ENCODE results near the gene HOXD3. TPM values are rescaled to one million over a fixed set of nuclear protein-coding genes. Genes with fewer than 3 reads are reported as not detected.

Gene HOXD3
- total and polyA plus RNA-seq, 2 of the 8 experiments (the other 6 are each of a cell fraction or from before 2014, with no cell fraction given), result not detected

- Histone ChIP-seq H3K4me1 (replicated peaks in 1 of 4; ENCODE audit: control insufficient read depth in 3 of 4, insufficient read depth in 4 of 4, low read length in 3 of 4) (peaks cover 3 to 28% (median 16%) of the 10 kb centered on the region in 4 experiments), H3K56ac (replicated peaks; ENCODE audit: insufficient read length, low read depth, low read length) (no peak overlapping the region), H3K79me2 (ENCODE audit: control insufficient read depth in 1 of 2, insufficient read depth in 2 of 2, low read length in 2 of 2) (no peaks in the 10 kb centered on the region), H2AFZ (ENCODE audit: low read length) (no peak overlapping the region), H3K14ac (ENCODE audit: insufficient read length) (no peak overlapping the region), H4K20me1 (replicated peaks in 1 of 2; ENCODE audit: control insufficient read depth in 1 of 2, insufficient read depth in 2 of 2, low read length in 2 of 2) (peaks cover 3 to 37% of the 10 kb centered on the region in 2 experiments), H3K9ac (replicated peaks in 1 of 4; ENCODE audit: extremely low read depth in 1 of 4, low read depth in 3 of 4, low read length in 3 of 4) (no peak overlapping the region), H3K18ac (ENCODE audit: extremely low read depth, low read length) (no peak overlapping the region), H2BK120ac (replicated peaks; ENCODE audit: low read depth, low read length) (no peak overlapping the region), H3K9me3 (ENCODE audit: insufficient read depth in 2 of 2, low read depth in 1 of 2, low read length in 1 of 2) (no peaks in the 10 kb centered on the region), H2BK20ac (ENCODE audit: low read length) (no peak overlapping the region), H4K8ac (ENCODE audit: extremely low read depth, insufficient read depth, low read length) (no peak overlapping the region), H3K36me3 (ENCODE audit: control insufficient read depth in 2 of 4, insufficient read depth in 4 of 4, low read length in 3 of 4) (no peaks in the 10 kb centered on the region; a peak in 1 of 8 replicates), H2BK5ac (ENCODE audit: low read depth, low read length) (no peak overlapping the region), H3K79me1 (ENCODE audit: low read depth, low read length) (no peaks in the 10 kb centered on the region), H2BK15ac (ENCODE audit: low read length) (no peak overlapping the region), H3K23ac (ENCODE audit: insufficient read length) (no peak overlapping the region), H2BK12ac (ENCODE audit: low read depth, low read length) (no peak overlapping the region), H3K23me2 (ENCODE audit: low read depth, low read length) (peaks cover 7% of the 10 kb centered on the region; the same call in 1 of the 2 replicates), H3K27me3 (replicated peaks in 1 of 4; ENCODE audit: control insufficient read depth in 3 of 4, extremely low read depth in 1 of 4, insufficient read depth in 3 of 4, low read length in 3 of 4) (peaks cover 94 to 100% (median 99%) of the 10 kb centered on the region in 4 experiments), H4K91ac (replicated peaks; ENCODE audit: insufficient read length, low read length) (no peak overlapping the region), H3K27ac (ENCODE audit: low read depth, low read length) (no peak overlapping the region), H2AK5ac (ENCODE audit: low read depth, low read length) (no peak overlapping the region), H3K4me2 (ENCODE audit: insufficient read depth in 1 of 2, low read depth in 2 of 2, low read length in 2 of 2) (peak overlapping the region in 1 of 2 experiments; percentile 76; a peak in 1 of 4 replicates), H4K5ac (ENCODE audit: insufficient read length, low read depth, low read length) (no peak overlapping the region), H3K4ac (replicated peaks; ENCODE audit: insufficient read length, low read depth, low read length) (no peak overlapping the region), H3K4me3 (ENCODE audit: extremely low read depth in 1 of 4, insufficient read depth in 2 of 4, low read depth in 3 of 4, low read length in 4 of 4) (no peak overlapping the region)
- WGBS, 2 experiments (ENCODE audit: extremely low coverage in 1 of 2, insufficient coverage in 1 of 2, insufficient read length in 1 of 2, insufficient replicate concordance in 2 of 2, low coverage in 1 of 2, low lambda C conversion rate in 2 of 2, missing lambda C conversion rate in 1 of 2), result 33% methylated on average over 14 of the region's 14 CpGs; no CpG with 5 or more reads in 1 of the 2 experiments
- ChIA-PET CTCF (ENCODE audit: partially characterized antibody) (interaction anchor here (0.9 to 7.5 kb wide), 8 partner anchors 11 to 469 kb away, joined by 3 to 60 read pairs (median 3); partner anchors contain the start of genes HOXD1 and HOXD9), POLR2A (ENCODE audit: partially characterized antibody) (interaction anchor here (1.3 kb wide), 1 partner anchor 15 kb away, joined by 3 read pairs; no protein-coding TSS in a partner anchor)
- FAIRE-seq (no peak), DNase-seq (ENCODE audit: low read depth in 1 of 2, low spot score in 2 of 2) (no peak)
- no peak for TF ChIP-seq JUN (IDR thresholded peaks at IDR 0.05; ENCODE audit: low read depth, low read length)
- TF ChIP-seq CTBP2 (IDR thresholded peaks at IDR 0.05; ENCODE audit: borderline replicate concordance, insufficient read depth, insufficient read length, low read length), result no peak
- peak; percentile 96 for TF ChIP-seq CBX8 (IDR thresholded peaks at IDR 0.05; ENCODE audit: borderline replicate concordance, low read depth, low read length)
- no peak for TF ChIP-seq ASH2L (IDR thresholded peaks at IDR 0.05; ENCODE audit: low read length)
- no peak for TF ChIP-seq HDAC6 (IDR thresholded peaks at IDR 0.05; ENCODE audit: low read depth, low read length)
- TF ChIP-seq SP2 (IDR thresholded peaks at IDR 0.05; ENCODE audit: low read length), result no peak
- peak; percentile 71 for TF ChIP-seq RNF2 (IDR thresholded peaks at IDR 0.05; ENCODE audit: borderline replicate concordance, low read depth, low read length, missing control alignments, poor library complexity, severe bottlenecking)
- TF ChIP-seq TAF7 (optimal IDR thresholded peaks at IDR 0.05; ENCODE audit: borderline replicate concordance, low read depth, low read length), result no peak
- TF ChIP-seq KDM5A (IDR thresholded peaks at IDR 0.05; ENCODE audit: low read length), result no peak
- TF ChIP-seq CBX5 (IDR thresholded peaks at IDR 0.05; ENCODE audit: low read depth, low read length), result no peak
- TF ChIP-seq POU5F1 (IDR thresholded peaks at IDR 0.05; ENCODE audit: low read depth, low read length), result no peak
Measured at GRCh38 chr2:176172895-176173566, 15.9 kb downstream of the HOXD3 start.
